HUDEP-2 (cell line): ENCODE data around the gene BMAL2.

ENCODE experiments used
- DNase-seq, 76 experiments: peaks; one replicate each; lab custom pipeline; 2025; ENCODE audit not compliant: unreplicated experiment in 76 of 76; lab: John Stamatoyannopoulos, UW

Gene BMAL2

GRCh38 chr12:27332714-27333402 lies at the start of gene BMAL2:
Gene BMAL2, plus strand, starts transcription at chr12:27332836. Its CDS starts 237 bp downstream, at chr12:27333073.
- peak in 24 of 76 experiments; percentile 4 to 47 (median 19) for DNase-seq

GRCh38 chr12:27284021-27284420 lies 48.6 kb upstream of the BMAL2 start:
- DNase-seq: no peak

GRCh38 chr12:27284751-27285150 lies 47.9 kb upstream of the BMAL2 start:
- no peak for DNase-seq

GRCh38 chr12:27285403-27285802 lies 47.2 kb upstream of the BMAL2 start:
- no peak for DNase-seq

- no peak for DNase-seq
Measured at GRCh38 chr12:27289414-27289813, 43.2 kb upstream of the BMAL2 start.

GRCh38 chr12:27290501-27291168 lies 42.0 kb upstream of the BMAL2 start:
- no peak for DNase-seq

- no peak for DNase-seq
Measured at GRCh38 chr12:27291862-27292261, 40.8 kb upstream of the BMAL2 start.

GRCh38 chr12:27292718-27293117 lies 39.9 kb upstream of the BMAL2 start:
- no peak for DNase-seq

- no peak for DNase-seq
Measured at GRCh38 chr12:27293463-27293862, 39.2 kb upstream of the BMAL2 start.

- no peak for DNase-seq
Measured at GRCh38 chr12:27296674-27297073, 36.0 kb upstream of the BMAL2 start.

GRCh38 chr12:27297566-27297965 lies 35.1 kb upstream of the BMAL2 start:
- no peak for DNase-seq

GRCh38 chr12:27299102-27299501 lies 33.5 kb upstream of the BMAL2 start:
- no peak for DNase-seq

- DNase-seq: no peak
Measured at GRCh38 chr12:27300226-27300625, 32.4 kb upstream of the BMAL2 start.

- no peak for DNase-seq
Measured at GRCh38 chr12:27303139-27304111, 29.2 kb upstream of the BMAL2 start.

GRCh38 chr12:27304856-27305255 lies 27.8 kb upstream of the BMAL2 start:
- DNase-seq: no peak

- peak in 1 of 76 experiments; percentile 20 for DNase-seq
Measured at GRCh38 chr12:27305673-27306456, 26.8 kb upstream of the BMAL2 start.

- DNase-seq: no peak
Measured at GRCh38 chr12:27309293-27309994, 23.2 kb upstream of the BMAL2 start.

- no peak for DNase-seq
Measured at GRCh38 chr12:27309995-27310315, 22.7 kb upstream of the BMAL2 start.

- no peak for DNase-seq
Measured at GRCh38 chr12:27316947-27317346, 15.7 kb upstream of the BMAL2 start.

GRCh38 chr12:27319409-27319808 lies 13.2 kb upstream of the BMAL2 start:
- no peak for DNase-seq
